A549 (cell line): Measurements from ENCODE around the gene TBX15. TPM values are rescaled to one million over a fixed set of nuclear protein-coding genes. Genes with fewer than 3 reads are reported as not detected.

Experiments used
- ATAC-seq, 2 experiments: fragments of 200-7000 bp in 1 of 2; fragments of >200 bp in 1 of 2; cut with Nextera tagmentation in 1 of 2; cut with Tn5 transposase in 1 of 2; 3 replicates each; pipeline versions ENCODE4 v1.8.0 to v1.9.1; 2018 to 2020; ENCODE audit warnings: mild to moderate bottlenecking in 1 of 2, moderate library complexity in 1 of 2
- CTCF ChIA-PET: fragments of 300-600 bp; sonication (Branson Sonifier 250); formaldehyde crosslinking; extraction: SDS; loops from one replicate; lab custom pipeline; 2021; ENCODE audit warnings: antibody characterized with exemption, inconsistent platforms; lab: Yijun Ruan, JAX
- POLR2A ChIA-PET: fragments of 350-600 bp; formaldehyde crosslinking; extraction: SDS; loops from one replicate; lab custom pipeline; 2021; ENCODE audit warnings: antibody characterized with exemption, inconsistent platforms; lab: Yijun Ruan, JAX
- DNase-seq, 2 experiments: peaks; one replicate each; pipeline versions ENCODE4 v3.0.0 to v3.0.0-alpha.2; 2011 to 2016; ENCODE audit warnings: low read depth in 1 of 2, low spot score in 1 of 2
- FAIRE-seq: peaks from 2 replicates; lab custom pipeline; 2011; peaks lifted over from hg19 to GRCh38; lab: Jason Lieb, UNC
- H3K27ac ChIP-seq, 2 experiments: fragments of >200 bp; sonication (Bioruptor Twin); formaldehyde crosslinking; 3 replicates each; pipeline ENCODE4 v1.5.1; 2016 to 2017
- H3K4me1 ChIP-seq: fragments of >200 bp; sonication (Bioruptor Twin); formaldehyde crosslinking; 3 replicates; pipeline ENCODE4 v1.6.1; 2016
- H3K4me2 ChIP-seq: fragments of >200 bp; sonication (Bioruptor Twin); formaldehyde crosslinking; 3 replicates; pipeline ENCODE4 v1.6.1; 2016
- H3K4me3 ChIP-seq: fragments of >200 bp; sonication (Bioruptor Twin); formaldehyde crosslinking; 3 replicates; pipeline ENCODE4 v1.5.1; 2016
- H3K9me3 ChIP-seq: fragments of >200 bp; sonication (Bioruptor Twin); formaldehyde crosslinking; 3 replicates; pipeline ENCODE4 v1.6.1; 2016
- ATOH8 ChIP-seq: fragments of 250-450 bp; sonication (Bioruptor Pico); IDR thresholded peaks from 2 replicates; pipeline ENCODE4 v1.5.0; 2020; ENCODE audit warnings: low read depth, mild to moderate bottlenecking, moderate library complexity
- BCL3 ChIP-seq: fragments of >200 bp; sonication (Bioruptor Twin); formaldehyde crosslinking; IDR thresholded peaks from 3 replicates; pipeline ENCODE4 v1.6.1; 2016
- BHLHE40 ChIP-seq: IDR thresholded peaks from 2 replicates; pipeline ENCODE4 v1.6.1; 2012; ENCODE audit warnings: low read depth, low read length, inconsistent platforms
- CBX2 ChIP-seq: fragments of 200-600 bp; sonication (generic); IDR thresholded peaks from 2 replicates; pipeline ENCODE4 v1.6.1; 2016; ENCODE audit warnings: low read depth, mild to moderate bottlenecking, borderline replicate concordance
- CEBPB ChIP-seq, 2 experiments: fragments of >200 bp in 1 of 2; sonication (Bioruptor Twin) in 1 of 2; formaldehyde crosslinking in 1 of 2; IDR thresholded peaks; 2 replicates each; pipeline ENCODE4 v1.6.1; 2012 to 2016
- CHD4 ChIP-seq: fragments of 200-600 bp; sonication (generic); IDR thresholded peaks from 2 replicates; pipeline ENCODE4 v1.6.1; 2016; ENCODE audit warnings: antibody characterized with exemption, mild to moderate bottlenecking, borderline replicate concordance
- FOSB ChIP-seq: fragments of 250-450 bp; sonication (Bioruptor Pico); IDR thresholded peaks from 2 replicates; pipeline ENCODE4 v1.5.0; 2020; ENCODE audit warnings: mild to moderate bottlenecking, moderate library complexity
- FOXS1 ChIP-seq: fragments of 250-450 bp; sonication (Bioruptor Pico); IDR thresholded peaks from 2 replicates; pipeline ENCODE4 v1.5.0; 2020; ENCODE audit warnings: mild to moderate bottlenecking, moderate library complexity
- HEYL ChIP-seq: fragments of 250-450 bp; sonication (Bioruptor Pico); IDR thresholded peaks from 2 replicates; pipeline ENCODE4 v1.8.0; 2021; ENCODE audit warnings: mild to moderate bottlenecking, moderate library complexity
- HMGXB4 ChIP-seq: fragments of 250-450 bp; sonication (Bioruptor Pico); IDR thresholded peaks from 2 replicates; pipeline ENCODE4 v1.5.0; 2021; ENCODE audit warnings: mild to moderate bottlenecking, moderate library complexity, borderline replicate concordance
- HOXA7 ChIP-seq: fragments of 250-450 bp; sonication (Bioruptor Pico); IDR thresholded peaks from 2 replicates; pipeline ENCODE4 v1.5.0; 2020; ENCODE audit warnings: mild to moderate bottlenecking, moderate library complexity
- HOXB13 ChIP-seq: fragments of 250-450 bp; sonication (Bioruptor Pico); IDR thresholded peaks from 2 replicates; pipeline ENCODE4 v1.5.0; 2020; ENCODE audit warnings: low read depth, mild to moderate bottlenecking, moderate library complexity
- HOXB5 ChIP-seq: fragments of 250-450 bp; sonication (Bioruptor Pico); IDR thresholded peaks from 2 replicates; pipeline ENCODE4 v1.5.0; 2020; ENCODE audit warnings: mild to moderate bottlenecking, moderate library complexity
- JUN ChIP-seq, 2 experiments: fragments of >200 bp; sonication (Bioruptor Twin); formaldehyde crosslinking; IDR thresholded peaks; 2 replicates in 1 of 2; 3 replicates in 1 of 2; pipeline ENCODE4 v1.6.1; 2016 to 2017
- KDM1A ChIP-seq: fragments of 200-600 bp; sonication (generic); IDR thresholded peaks from 2 replicates; pipeline ENCODE4 v1.6.1; 2016; ENCODE audit warnings: low read depth, mild to moderate bottlenecking
- KDM5A ChIP-seq: fragments of 200-600 bp; sonication (generic); IDR thresholded peaks from 2 replicates; pipeline ENCODE4 v1.6.1; 2016; ENCODE audit warnings: antibody characterized with exemption, mild to moderate bottlenecking
- MAFK ChIP-seq: fragments of 450-650 bp; IDR thresholded peaks from 2 replicates; pipeline ENCODE4 v1.6.1; 2014; ENCODE audit not compliant: partially characterized antibody
- NPAS2 ChIP-seq: fragments of 250-450 bp; sonication (Bioruptor Pico); IDR thresholded peaks from 2 replicates; pipeline ENCODE4 v1.8.0; 2022; ENCODE audit warnings: mild to moderate bottlenecking, moderate library complexity, borderline replicate concordance
- NR3C1 ChIP-seq: fragments of >200 bp; sonication (Bioruptor Twin); formaldehyde crosslinking; IDR thresholded peaks from 3 replicates; pipeline ENCODE4 v1.6.1; 2017
- PHF8 ChIP-seq: fragments of 200-600 bp; sonication (generic); IDR thresholded peaks from 2 replicates; pipeline ENCODE4 v1.6.1; 2016; ENCODE audit warnings: low read depth, mild to moderate bottlenecking, antibody characterized with exemption, moderate library complexity, borderline replicate concordance
- POLR2AphosphoS2 ChIP-seq: conservative IDR thresholded peaks from 2 replicates; pipeline ENCODE4 v1.6.1; 2012; ENCODE audit warnings: low read length, improper control_type of control experiment, inconsistent platforms
- RAD21 ChIP-seq, 2 experiments: fragments of >200 bp in 1 of 2; sonication (Bioruptor Twin) in 1 of 2; formaldehyde crosslinking in 1 of 2; IDR thresholded peaks in 1 of 2; conservative IDR thresholded peaks in 1 of 2; 2 replicates in 1 of 2; 3 replicates in 1 of 2; pipeline ENCODE4 v1.6.1; 2012 to 2018; ENCODE audit warnings: inconsistent platforms in 1 of 2
- RFX5 ChIP-seq: fragments of 450-650 bp; IDR thresholded peaks from 2 replicates; pipeline ENCODE4 v1.7.1; 2014; ENCODE audit warnings: antibody characterized with exemption, mild to moderate bottlenecking, moderate library complexity
- SREBF2 ChIP-seq: fragments of 450-650 bp; IDR thresholded peaks from 2 replicates; pipeline ENCODE4 v1.6.1; 2014; ENCODE audit warnings: mild to moderate bottlenecking, moderate library complexity
- TFCP2L1 ChIP-seq: fragments of 250-450 bp; sonication (Bioruptor Pico); IDR thresholded peaks from 2 replicates; pipeline ENCODE4 v1.5.0; 2021; ENCODE audit warnings: mild to moderate bottlenecking
- TP53 ChIP-seq: fragments of 250-450 bp; sonication (Bioruptor Pico); IDR thresholded peaks from 2 replicates; pipeline ENCODE4 v1.5.0; 2021; ENCODE audit warnings: mild to moderate bottlenecking, moderate library complexity
- ZC3H11A ChIP-seq: fragments of 450-650 bp; IDR thresholded peaks from 2 replicates; pipeline ENCODE4 v1.6.1; 2014; ENCODE audit warnings: antibody characterized with exemption, mild to moderate bottlenecking
- ZFP36 ChIP-seq: fragments of 450-650 bp; IDR thresholded peaks from 2 replicates; pipeline ENCODE4 v1.6.1; 2014; ENCODE audit warnings: borderline replicate concordance; ENCODE audit not compliant: partially characterized antibody
- ZSCAN20 ChIP-seq: fragments of 250-450 bp; sonication (Bioruptor Pico); IDR thresholded peaks from 2 replicates; pipeline ENCODE4 v1.8.0; 2022; ENCODE audit warnings: mild to moderate bottlenecking, moderate library complexity
- WGBS: methylation state at CpG from one replicate; pipeline ENCODE4 v1.1.6; 2017; ENCODE audit errors: missing lambda C conversion rate; 5-methylcytosine and 5-hydroxymethylcytosine counted together
- polyA plus RNA-seq, 4 experiments: library from polyadenylated mRNA; depleted of rRNA in 3 of 4; stranded (reverse); fragments of >200 nt; fragmentation: RNase III in 1 of 4; extraction: RNeasy Plus Mini Kit Qiagen cat#74134 plus additional on column Dnase treatment in 1 of 4; gene quantifications; 2 replicates in 3 of 4; 3 replicates in 1 of 4; pipeline ENCODE4 v1.2.3, GENCODE V29; 2011 to 2017
- TF ChIP-seq, protein P1 (sequence below): fragments of >200 bp; sonication (Bioruptor Twin); formaldehyde crosslinking; IDR thresholded peaks from 3 replicates; pipeline ENCODE4 v1.5.1; 2016
- TF ChIP-seq, protein P2 (sequence below): fragments of >200 bp; sonication (Bioruptor Twin); formaldehyde crosslinking; IDR thresholded peaks from 2 replicates; pipeline ENCODE4 v1.6.1; 2016

Gene TBX15
- polyA plus RNA-seq, 2 of the 4 experiments (the other 2 are of a cell fraction) = 0.04 TPM; not detected in 1

DNA sequence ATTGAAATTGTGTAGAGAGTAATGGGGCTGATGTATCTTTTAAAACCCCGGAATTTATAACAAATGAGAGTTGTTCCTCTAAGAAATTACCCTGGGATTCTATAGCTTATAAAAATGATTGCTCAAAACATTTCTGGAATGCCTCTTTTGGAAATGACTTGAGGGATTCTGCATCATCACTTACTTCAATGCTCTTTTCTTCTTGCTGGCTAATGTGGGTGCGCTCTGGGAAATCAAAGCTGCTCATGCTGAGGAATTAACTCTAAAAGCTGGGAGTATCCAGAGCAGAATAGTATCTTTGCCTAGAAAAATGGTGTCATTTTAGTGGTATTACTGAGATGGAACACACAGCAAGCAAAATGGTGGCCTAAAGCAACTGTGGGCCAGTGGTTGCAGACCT is 23.0 kb upstream of the TBX15 start:
- POLR2A ChIA-PET = no interaction called here
- DNase-seq (no peak), FAIRE-seq (no peak), ATAC-seq (no peak)
- CTCF ChIA-PET = interaction anchor here (0.8 kb wide), 1 partner anchor 20 kb away, joined by 4 read pairs; no protein-coding TSS in a partner anchor
- H3K27ac ChIP-seq = no peak overlapping the region
- H3K4me2 ChIP-seq = no peak overlapping the region
- H3K9me3 ChIP-seq = no peaks in the 10 kb centered on the region
- WGBS = 74% methylated on average over 2 of the region's 2 CpGs
- no peak for TF ChIP-seq ATOH8 (CRISPR knock-in tag)
- no peak for TF ChIP-seq HOXA7 (CRISPR knock-in tag)
- no peak for TF ChIP-seq ZSCAN20 (CRISPR knock-in tag)
- no peak for TF ChIP-seq FOXS1 (CRISPR knock-in tag)
- no peak for TF ChIP-seq CHD4
- no peak for TF ChIP-seq CEBPB (IDR thresholded peaks at IDR 0.05)
- TF ChIP-seq NR3C1 = no peak
- no peak for TF ChIP-seq HEYL (CRISPR knock-in tag)
- no peak for TF ChIP-seq RAD21 (conservative IDR thresholded peaks at IDR 0.05 in 1 of 2, IDR thresholded peaks at IDR 0.05 in 1 of 2)
- H3K4me3 ChIP-seq = no peak overlapping the region
- no peaks in the 10 kb centered on the region for H3K4me1 ChIP-seq

GRCh38 chr1:119010201-119010600 is 22.1 kb upstream of the TBX15 start:
- ChIA-PET CTCF (no interaction called here), POLR2A (no interaction called here)
- ATAC-seq = no peak
- no peak for FAIRE-seq
- Histone ChIP-seq H3K4me3 (no peak overlapping the region), H3K9me3 (no peaks in the 10 kb centered on the region), H3K27ac (no peak overlapping the region), H3K4me2 (no peak overlapping the region), H3K4me1 (no peaks in the 10 kb centered on the region)
- TF ChIP-seq FOSB (CRISPR knock-in tag) = no peak
- no peak for TF ChIP-seq HOXA7 (CRISPR knock-in tag)
- no peak for TF ChIP-seq ZC3H11A
- TF ChIP-seq ZFP36 = no peak
- no peak for TF ChIP-seq POLR2AphosphoS2
- no peak for TF ChIP-seq HOXB5
- TF ChIP-seq, protein P1, sequence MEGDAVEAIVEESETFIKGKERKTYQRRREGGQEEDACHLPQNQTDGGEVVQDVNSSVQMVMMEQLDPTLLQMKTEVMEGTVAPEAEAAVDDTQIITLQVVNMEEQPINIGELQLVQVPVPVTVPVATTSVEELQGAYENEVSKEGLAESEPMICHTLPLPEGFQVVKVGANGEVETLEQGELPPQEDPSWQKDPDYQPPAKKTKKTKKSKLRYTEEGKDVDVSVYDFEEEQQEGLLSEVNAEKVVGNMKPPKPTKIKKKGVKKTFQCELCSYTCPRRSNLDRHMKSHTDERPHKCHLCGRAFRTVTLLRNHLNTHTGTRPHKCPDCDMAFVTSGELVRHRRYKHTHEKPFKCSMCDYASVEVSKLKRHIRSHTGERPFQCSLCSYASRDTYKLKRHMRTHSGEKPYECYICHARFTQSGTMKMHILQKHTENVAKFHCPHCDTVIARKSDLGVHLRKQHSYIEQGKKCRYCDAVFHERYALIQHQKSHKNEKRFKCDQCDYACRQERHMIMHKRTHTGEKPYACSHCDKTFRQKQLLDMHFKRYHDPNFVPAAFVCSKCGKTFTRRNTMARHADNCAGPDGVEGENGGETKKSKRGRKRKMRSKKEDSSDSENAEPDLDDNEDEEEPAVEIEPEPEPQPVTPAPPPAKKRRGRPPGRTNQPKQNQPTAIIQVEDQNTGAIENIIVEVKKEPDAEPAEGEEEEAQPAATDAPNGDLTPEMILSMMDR = no peak
- TF ChIP-seq PHF8 = no peak
- no peak for TF ChIP-seq JUN (IDR thresholded peaks at IDR 0.05)
- TF ChIP-seq BHLHE40 = no peak
- TF ChIP-seq TFCP2L1 (CRISPR knock-in tag) = no peak
- 0% methylated on average over 1 of the region's 1 CpG for WGBS
- no peak for DNase-seq

DNA sequence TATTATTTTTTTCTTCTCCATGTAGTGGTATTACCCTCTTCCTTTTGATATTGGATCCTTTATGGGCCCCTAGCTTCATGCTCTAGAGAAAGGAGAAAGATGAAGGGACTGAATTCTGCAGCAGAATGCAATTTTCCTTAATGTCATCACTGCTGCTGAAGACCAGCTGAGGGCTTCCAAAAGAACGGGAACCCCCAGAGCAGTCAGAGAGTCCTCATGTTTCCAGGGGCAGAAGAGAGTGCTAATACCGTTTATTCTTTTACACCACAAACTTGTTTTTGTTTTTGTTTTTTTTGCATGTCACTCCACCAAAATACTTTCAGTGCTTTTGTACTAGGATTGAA is 21.1 kb upstream of the TBX15 start:
- ChIA-PET CTCF (interaction anchor here (0.9 to 1.7 kb wide), 7 partner anchors 9 to 932 kb away, joined by 3 to 6 read pairs (median 4); no protein-coding TSS in a partner anchor), POLR2A (no interaction called here)
- no peak for ATAC-seq
- Histone ChIP-seq H3K4me1 (no peaks in the 10 kb centered on the region), H3K27ac (no peak overlapping the region), H3K4me3 (no peak overlapping the region), H3K9me3 (no peaks in the 10 kb centered on the region), H3K4me2 (no peak overlapping the region)
- FAIRE-seq = no peak
- no peak for DNase-seq
- WGBS = 17% methylated on average over 2 of the region's 2 CpGs
- TF ChIP-seq PHF8 (no peak), KDM1A (no peak), POLR2AphosphoS2 (no peak), SREBF2 (no peak), KDM5A (no peak), NPAS2 (CRISPR knock-in tag) (no peak), CBX2 (no peak), FOSB (CRISPR knock-in tag) (no peak), HOXB13 (CRISPR knock-in tag) (no peak), MAFK (no peak), BCL3 (no peak), TP53 (no peak), CEBPB (IDR thresholded peaks at IDR 0.05) (no peak), HMGXB4 (no peak), RFX5 (no peak)
- TF ChIP-seq, protein P2, sequence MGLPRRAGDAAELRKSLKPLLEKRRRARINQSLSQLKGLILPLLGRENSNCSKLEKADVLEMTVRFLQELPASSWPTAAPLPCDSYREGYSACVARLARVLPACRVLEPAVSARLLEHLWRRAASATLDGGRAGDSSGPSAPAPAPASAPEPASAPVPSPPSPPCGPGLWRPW = no peak
